GM12878 (cell line): ENCODE results near the gene ADAMTS2. TPM values are rescaled to one million over a fixed set of nuclear protein-coding genes. Genes with fewer than 3 reads are reported as not detected.

ENCODE experiments used
- ATAC-seq: fragments of 200-7000 bp; cut with Tn5 transposase; 3 replicates; pipeline ENCODE4 v1.9.1; 2020; ENCODE audit warnings: mild to moderate bottlenecking, moderate library complexity
- BruUV-seq: library from RNA; stranded (reverse); fragments of 400-500 nt; replicated peaks from 2 replicates; lab custom pipeline; 2021; lab: Mats Ljungman, UMichigan
- CTCF ChIA-PET: fragments of 300-600 bp; sonication (Branson Sonifier 250); formaldehyde crosslinking; extraction: SDS; loops from one replicate; lab custom pipeline; 2021; ENCODE audit warnings: inconsistent platforms; lab: Yijun Ruan, JAX
- POLR2A ChIA-PET: fragments of 350-600 bp; formaldehyde crosslinking; extraction: SDS; loops from one replicate; lab custom pipeline; 2021; ENCODE audit warnings: inconsistent platforms; lab: Charles Lee
- RAD21 ChIA-PET: fragments of 300-600 bp; sonication (Branson Sonifier 250); formaldehyde crosslinking; loops from one replicate; lab custom pipeline; 2023; ENCODE audit warnings: antibody characterized with exemption; ENCODE audit not compliant: unreplicated experiment; lab: Charles Lee
- SMC1A ChIA-PET: fragments of 300-600 bp; sonication (Branson Sonifier 250); formaldehyde crosslinking; loops from one replicate; lab custom pipeline; 2023; ENCODE audit not compliant: unreplicated experiment, uncharacterized antibody; lab: Charles Lee
- DNase-seq: peaks from one replicate; pipeline ENCODE4 v3.0.0-alpha.2; 2011; ENCODE audit warnings: low read depth, low spot score
- FAIRE-seq: peaks from 3 replicates; lab custom pipeline; 2011; peaks lifted over from hg19 to GRCh38; lab: Jason Lieb, UNC
- H2AFZ ChIP-seq: 2 replicates; pipeline ENCODE4 v1.6.0; 2011; ENCODE audit warnings: low read depth, low read length, control low read depth; ENCODE audit not compliant: control insufficient read depth
- H3K27ac ChIP-seq: 2 replicates; pipeline ENCODE4 v1.5.1; 2011; ENCODE audit warnings: control low read depth; ENCODE audit not compliant: control insufficient read depth, insufficient read depth
- H3K27me3 ChIP-seq, 2 experiments: replicated peaks in 1 of 2; 2 replicates each; pipeline versions ENCODE4 v1.6.0 to v1.6.1; 2011; ENCODE audit warnings: low read length in 1 of 2; ENCODE audit not compliant: control insufficient read depth in 2 of 2, insufficient read depth in 2 of 2
- H3K36me3 ChIP-seq, 2 experiments: 2 replicates each; pipeline ENCODE4 v1.5.1; 2011; ENCODE audit warnings: low read length in 1 of 2; ENCODE audit not compliant: control insufficient read depth in 2 of 2, insufficient read depth in 2 of 2
- H3K4me1 ChIP-seq: 2 replicates; pipeline ENCODE4 v1.6.1; 2011; ENCODE audit warnings: mild to moderate bottlenecking, low read length, moderate library complexity, mixed read lengths; ENCODE audit not compliant: control insufficient read depth, insufficient read depth
- H3K4me2 ChIP-seq: 2 replicates; pipeline ENCODE4 v1.6.0; 2011; ENCODE audit warnings: control low read depth; ENCODE audit not compliant: control insufficient read depth, insufficient read depth
- H3K4me3 ChIP-seq: fragments of 200-600 bp; sonication (generic); 2 replicates; pipeline ENCODE4 v1.5.1; 2016
- H3K79me2 ChIP-seq: 2 replicates; pipeline ENCODE4 v1.6.0; 2011; ENCODE audit warnings: low read length; ENCODE audit not compliant: control insufficient read depth, insufficient read depth
- H3K9ac ChIP-seq: 2 replicates; pipeline ENCODE4 v1.8.0; 2011; ENCODE audit warnings: low read length, control low read depth, mixed read lengths; ENCODE audit not compliant: control insufficient read depth, insufficient read depth
- H3K9me3 ChIP-seq: replicated peaks from 3 replicates; pipeline ENCODE4 v1.5.1; 2011; ENCODE audit warnings: mild to moderate bottlenecking, low read length; ENCODE audit not compliant: control insufficient read depth, insufficient read depth
- H4K20me1 ChIP-seq: 2 replicates; pipeline ENCODE4 v1.6.0; 2011; ENCODE audit not compliant: control insufficient read depth, insufficient read depth
- CUX1 ChIP-seq: IDR thresholded peaks from 2 replicates; pipeline ENCODE4 v1.6.1; 2012; ENCODE audit warnings: improper control_type of control experiment, low read depth, low read length; ENCODE audit not compliant: insufficient replicate concordance
- ETV6 ChIP-seq, 2 experiments: fragments of 450-650 bp in 1 of 2; IDR thresholded peaks in 1 of 2; conservative IDR thresholded peaks in 1 of 2; 2 replicates each; pipeline ENCODE4 v1.6.1; 2014; ENCODE audit warnings: antibody characterized with exemption in 1 of 2, borderline replicate concordance in 1 of 2, low read depth in 1 of 2, mild to moderate bottlenecking in 1 of 2, moderate library complexity in 1 of 2
- GATAD2B ChIP-seq: fragments of 450-650 bp; conservative IDR thresholded peaks from 2 replicates; pipeline ENCODE4 v1.6.1; 2017; ENCODE audit warnings: low read depth, mild to moderate bottlenecking, moderate library complexity
- HDAC2 ChIP-seq: fragments of 200-600 bp; sonication (generic); IDR thresholded peaks from 2 replicates; pipeline ENCODE4 v1.6.1; 2017
- NFYB ChIP-seq: IDR thresholded peaks from 2 replicates; pipeline ENCODE4 v1.6.1; 2011; ENCODE audit warnings: low read depth, mild to moderate bottlenecking, low read length, improper control_type of control experiment, moderate library complexity; ENCODE audit not compliant: insufficient read depth
- RAD21 ChIP-seq: IDR thresholded peaks from 2 replicates; pipeline ENCODE4 v1.6.1; 2011; ENCODE audit warnings: mild to moderate bottlenecking, low read depth, low read length, moderate library complexity; ENCODE audit not compliant: insufficient read depth
- RAD51 ChIP-seq: fragments of 450-650 bp; IDR thresholded peaks from 2 replicates; pipeline ENCODE4 v1.6.1; 2016; ENCODE audit warnings: moderate library complexity, mild to moderate bottlenecking, inconsistent platforms
- RCOR1 ChIP-seq: conservative IDR thresholded peaks from 2 replicates; pipeline ENCODE4 v1.6.1; 2012; ENCODE audit warnings: low read depth, low read length, improper control_type of control experiment
- TARDBP ChIP-seq: IDR thresholded peaks from 2 replicates; pipeline ENCODE4 v1.6.1; 2016; ENCODE audit warnings: borderline replicate concordance
- USF2 ChIP-seq: IDR thresholded peaks from 2 replicates; pipeline ENCODE4 v1.6.1; 2011; ENCODE audit warnings: low read depth, low read length, improper control_type of control experiment, borderline replicate concordance
- ZBED1 ChIP-seq: IDR thresholded peaks from 2 replicates; pipeline ENCODE4 v1.6.1; 2016; ENCODE audit warnings: borderline replicate concordance
- WGBS: methylation state at CpG from one replicate; pipeline ENCODE4 v1.1.6; 2016; ENCODE audit warnings: low lambda C conversion rate; ENCODE audit not compliant: insufficient replicate concordance, insufficient coverage; ENCODE audit errors: missing lambda C conversion rate; 5-methylcytosine and 5-hydroxymethylcytosine counted together
- in situ Hi-C: fragments of 300-500 bp; cut with MboI; formaldehyde crosslinking; loops from 9 replicates; pipeline ENCODE4 v1.14.3; 2018; ENCODE audit warnings: mixed read lengths
- intact Hi-C: fragments of 100-400 bp; cut with micrococcal nuclease; formaldehyde crosslinking; loops from one replicate; pipeline ENCODE4 v1.14.2; 2022; ENCODE audit not compliant: unreplicated experiment
- polyA plus RNA-seq, 11 experiments: library from polyadenylated mRNA; depleted of rRNA in 4 of 11; unstranded in 6 of 11; stranded (reverse) in 5 of 11; fragments of >200 nt; fragmentation: Nextera tagmentation in 4 of 11; fragmentation: Illumina TruSeq in 1 of 11; extraction: Ambion mirVana in 4 of 11; extraction: Trizol in 1 of 11; gene quantifications; 1 replicate in 1 of 11; 2 replicates in 10 of 11; pipeline versions ENCODE4 v1.2.1 to v1.2.3, GENCODE V29; 2011 to 2016; ENCODE audit warnings: inconsistent platforms in 2 of 11, missing spikeins in 2 of 11, low read depth in 1 of 11
- total RNA-seq, 4 experiments: library from RNA; depleted of rRNA in 3 of 4; stranded (reverse); fragments of >200 nt in 3 of 4; fragmentation: Illumina TruSeq in 1 of 4; extraction: Trizol in 1 of 4; gene quantifications; 2 replicates each; pipeline versions ENCODE4 v1.2.1 to v1.2.3, GENCODE V29; 2013 to 2021
- TF ChIP-seq, protein P1 (sequence below): fragments of 450-650 bp; IDR thresholded peaks from 2 replicates; pipeline ENCODE4 v1.6.1; 2017; ENCODE audit warnings: borderline replicate concordance
- TF ChIP-seq, protein P2 (sequence below): IDR thresholded peaks from 2 replicates; pipeline ENCODE4 v1.6.1; 2012; ENCODE audit warnings: low read depth, low read length, improper control_type of control experiment

Gene ADAMTS2
- total and polyA plus RNA-seq, 10 of the 15 experiments (the other 5 are each of a cell fraction or from before 2014, with no cell fraction given): 0.03 to 0.05 TPM; not detected in 8

GRCh38 chr5:179122411-179123108, 222.7 kb downstream of the ADAMTS2 start (continued):
- no peak for TF ChIP-seq CUX1
- TF ChIP-seq TARDBP: no peak
- TF ChIP-seq USF2: no peak
- TF ChIP-seq ETV6 (conservative IDR thresholded peaks at IDR 0.05 in 1 of 2, IDR thresholded peaks at IDR 0.05 in 1 of 2; ENCODE audit: borderline replicate concordance in 1 of 2, low read depth in 1 of 2): no peak

GRCh38 chr5:179121667-179122111, 223.6 kb downstream of the ADAMTS2 start:
- 76% methylated on average over 15 of the region's 25 CpGs for WGBS
- in situ Hi-C loops: no loop called here
- Histone ChIP-seq H3K27ac (no peak overlapping the region), H3K4me3 (no peak overlapping the region), H2AFZ (no peak overlapping the region), H3K79me2 (no peaks in the 10 kb centered on the region), H3K9me3 (peaks cover 1% of the 10 kb centered on the region; the same call in 1 of the 3 replicates), H3K9ac (no peak overlapping the region), H3K4me1 (no peaks in the 10 kb centered on the region), H4K20me1 (no peaks in the 10 kb centered on the region), H3K36me3 (no peaks in the 10 kb centered on the region), H3K27me3 (no peaks in the 10 kb centered on the region), H3K4me2 (no peak overlapping the region)
- ChIA-PET RAD21 (no interaction called here), SMC1A (no interaction called here), CTCF (no interaction called here), POLR2A (no interaction called here)
- intact Hi-C loops: no loop called here
- FAIRE-seq (no peak), DNase-seq (no peak), ATAC-seq (no peak)
- no TSS peak for BruUV-seq
- TF ChIP-seq, protein P1, sequence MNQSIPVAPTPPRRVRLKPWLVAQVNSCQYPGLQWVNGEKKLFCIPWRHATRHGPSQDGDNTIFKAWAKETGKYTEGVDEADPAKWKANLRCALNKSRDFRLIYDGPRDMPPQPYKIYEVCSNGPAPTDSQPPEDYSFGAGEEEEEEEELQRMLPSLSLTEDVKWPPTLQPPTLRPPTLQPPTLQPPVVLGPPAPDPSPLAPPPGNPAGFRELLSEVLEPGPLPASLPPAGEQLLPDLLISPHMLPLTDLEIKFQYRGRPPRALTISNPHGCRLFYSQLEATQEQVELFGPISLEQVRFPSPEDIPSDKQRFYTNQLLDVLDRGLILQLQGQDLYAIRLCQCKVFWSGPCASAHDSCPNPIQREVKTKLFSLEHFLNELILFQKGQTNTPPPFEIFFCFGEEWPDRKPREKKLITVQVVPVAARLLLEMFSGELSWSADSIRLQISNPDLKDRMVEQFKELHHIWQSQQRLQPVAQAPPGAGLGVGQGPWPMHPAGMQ: no peak
- TF ChIP-seq NFYB (no peak), RAD21 (no peak), GATAD2B (no peak), HDAC2 (no peak), RAD51 (no peak), RCOR1 (no peak), ZBED1 (no peak)
- TF ChIP-seq, protein P2, sequence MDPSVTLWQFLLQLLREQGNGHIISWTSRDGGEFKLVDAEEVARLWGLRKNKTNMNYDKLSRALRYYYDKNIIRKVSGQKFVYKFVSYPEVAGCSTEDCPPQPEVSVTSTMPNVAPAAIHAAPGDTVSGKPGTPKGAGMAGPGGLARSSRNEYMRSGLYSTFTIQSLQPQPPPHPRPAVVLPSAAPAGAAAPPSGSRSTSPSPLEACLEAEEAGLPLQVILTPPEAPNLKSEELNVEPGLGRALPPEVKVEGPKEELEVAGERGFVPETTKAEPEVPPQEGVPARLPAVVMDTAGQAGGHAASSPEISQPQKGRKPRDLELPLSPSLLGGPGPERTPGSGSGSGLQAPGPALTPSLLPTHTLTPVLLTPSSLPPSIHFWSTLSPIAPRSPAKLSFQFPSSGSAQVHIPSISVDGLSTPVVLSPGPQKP: no peak
